GM19438 (cell line): ENCODE data around the gene INTS12.
"Not testable (repeated sequence)": the region's sequence is repeated elsewhere in the genome, so short reads cannot be mapped to it uniquely, and the experiment has no call there.

Source experiments
- ATAC-seq: cut with Tn5 transposase; IDR thresholded peaks from one replicate; pipeline ENCODE4 v1.9.1; 2021; ENCODE audit warnings: low read depth; ENCODE audit not compliant: unreplicated experiment

Gene INTS12, protein sequence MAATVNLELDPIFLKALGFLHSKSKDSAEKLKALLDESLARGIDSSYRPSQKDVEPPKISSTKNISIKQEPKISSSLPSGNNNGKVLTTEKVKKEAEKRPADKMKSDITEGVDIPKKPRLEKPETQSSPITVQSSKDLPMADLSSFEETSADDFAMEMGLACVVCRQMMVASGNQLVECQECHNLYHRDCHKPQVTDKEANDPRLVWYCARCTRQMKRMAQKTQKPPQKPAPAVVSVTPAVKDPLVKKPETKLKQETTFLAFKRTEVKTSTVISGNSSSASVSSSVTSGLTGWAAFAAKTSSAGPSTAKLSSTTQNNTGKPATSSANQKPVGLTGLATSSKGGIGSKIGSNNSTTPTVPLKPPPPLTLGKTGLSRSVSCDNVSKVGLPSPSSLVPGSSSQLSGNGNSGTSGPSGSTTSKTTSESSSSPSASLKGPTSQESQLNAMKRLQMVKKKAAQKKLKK

GRCh38 chr4:105708181-105709080 is at the start of gene INTS12, which contains the start of gene GSTCD:
TSS of gene INTS12 (minus strand) at chr4:105708689. CDS start at chr4:105700005, 8,684 bp downstream.
TSS of gene GSTCD (plus strand) at chr4:105708784. CDS start at chr4:105717614, 8,830 bp downstream.
- ATAC-seq, result peak; percentile 70

GRCh38 chr4:105755375-105755774 is 46.9 kb upstream of the INTS12 start:
- no peak for ATAC-seq

DNA sequence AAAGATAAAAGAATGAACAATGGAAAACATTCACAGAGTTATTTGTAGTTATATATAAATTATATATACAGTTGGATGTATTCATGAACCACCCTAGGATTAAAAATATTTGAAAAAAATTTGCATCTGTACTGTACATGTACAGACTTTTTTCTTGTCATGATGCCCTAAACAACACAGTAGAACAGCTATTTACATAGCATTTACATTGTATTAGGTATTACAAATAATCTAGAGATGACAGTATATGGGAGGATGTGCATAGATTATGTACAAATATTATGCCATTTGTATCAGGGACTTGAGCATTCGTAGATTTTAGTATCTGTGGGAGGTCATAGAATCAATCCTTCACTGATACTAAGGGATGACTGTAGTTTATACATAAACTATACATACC is 44.9 kb upstream of the INTS12 start:
- ATAC-seq, result no peak

DNA sequence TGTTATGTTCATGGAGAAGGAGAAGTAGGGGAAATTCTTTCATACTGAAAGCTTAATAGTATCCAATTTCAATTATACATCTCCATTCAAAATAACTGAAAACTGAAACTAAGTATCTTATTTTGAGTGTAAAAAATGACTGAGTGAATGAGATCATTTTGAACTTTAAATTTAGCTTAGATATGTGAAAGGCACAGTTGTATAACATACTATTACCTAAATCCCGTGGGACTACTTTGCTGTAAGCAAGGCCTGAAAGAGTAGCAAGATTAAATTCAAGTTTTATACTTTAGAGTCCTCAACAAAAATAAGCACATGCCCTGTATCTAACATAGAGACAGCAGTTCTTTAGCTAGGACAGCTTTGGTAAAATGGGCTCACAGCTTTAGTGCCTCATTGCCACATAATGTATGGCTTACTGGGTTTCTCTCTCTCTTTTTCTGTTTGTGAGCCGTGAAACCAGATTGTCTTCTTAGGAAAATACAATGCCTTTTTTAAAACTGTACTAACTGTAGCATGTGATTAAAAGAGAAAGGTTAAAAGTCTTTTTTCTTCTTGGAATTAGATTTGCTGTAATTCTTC is 43.3 kb upstream of the INTS12 start:
- no peak for ATAC-seq

GRCh38 chr4:105748222-105748621 is 39.7 kb upstream of the INTS12 start:
- ATAC-seq, result no peak

GRCh38 chr4:105741548-105741947 is 33.1 kb upstream of the INTS12 start:
- ATAC-seq, result no peak

DNA sequence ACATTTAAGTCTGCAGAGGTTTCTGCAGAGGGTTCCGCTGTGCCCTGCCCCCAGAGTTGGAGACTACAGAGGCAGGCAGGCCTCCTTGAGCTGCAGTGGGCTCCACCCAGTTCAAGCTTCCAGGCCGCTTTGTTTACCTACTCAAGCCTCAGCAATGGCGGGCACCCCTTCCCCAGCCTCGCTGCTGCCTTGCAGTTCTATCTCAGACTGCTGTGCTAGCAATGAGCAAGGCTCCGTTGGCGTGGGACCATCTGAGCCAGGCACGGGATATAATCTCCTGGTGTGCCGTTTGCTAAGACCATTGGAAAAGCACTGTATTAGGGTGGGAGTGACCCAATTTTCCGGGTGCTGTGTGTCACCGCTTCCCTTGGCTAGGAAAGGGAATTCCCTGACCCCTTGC is 26.7 kb upstream of the INTS12 start:
- ATAC-seq, result not testable (repeated sequence)

- not testable (repeated sequence) for ATAC-seq
Observed at GRCh38 chr4:105729895-105730294, 21.4 kb upstream of the INTS12 start.

DNA sequence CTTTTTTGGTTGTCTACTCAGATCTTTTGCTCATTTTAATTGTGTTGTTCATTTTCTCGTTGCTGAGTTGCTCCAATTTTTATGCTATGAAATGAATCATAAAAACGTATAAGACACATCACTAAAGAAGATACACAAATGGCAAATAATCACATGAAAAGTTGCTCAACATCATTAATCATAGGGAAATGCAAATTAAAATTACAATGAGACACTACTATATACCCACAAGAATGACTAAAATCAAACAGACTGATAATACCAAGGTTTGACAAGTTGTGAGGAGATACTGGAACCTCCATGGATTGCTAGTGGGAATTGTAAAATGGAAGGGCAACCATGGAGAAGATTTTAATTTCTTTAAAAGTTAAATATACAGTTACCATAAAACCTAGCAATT is 17.1 kb upstream of the INTS12 start:
- ATAC-seq, result no peak

GRCh38 chr4:105719204-105719603 is 10.7 kb upstream of the INTS12 start:
- no peak for ATAC-seq

DNA sequence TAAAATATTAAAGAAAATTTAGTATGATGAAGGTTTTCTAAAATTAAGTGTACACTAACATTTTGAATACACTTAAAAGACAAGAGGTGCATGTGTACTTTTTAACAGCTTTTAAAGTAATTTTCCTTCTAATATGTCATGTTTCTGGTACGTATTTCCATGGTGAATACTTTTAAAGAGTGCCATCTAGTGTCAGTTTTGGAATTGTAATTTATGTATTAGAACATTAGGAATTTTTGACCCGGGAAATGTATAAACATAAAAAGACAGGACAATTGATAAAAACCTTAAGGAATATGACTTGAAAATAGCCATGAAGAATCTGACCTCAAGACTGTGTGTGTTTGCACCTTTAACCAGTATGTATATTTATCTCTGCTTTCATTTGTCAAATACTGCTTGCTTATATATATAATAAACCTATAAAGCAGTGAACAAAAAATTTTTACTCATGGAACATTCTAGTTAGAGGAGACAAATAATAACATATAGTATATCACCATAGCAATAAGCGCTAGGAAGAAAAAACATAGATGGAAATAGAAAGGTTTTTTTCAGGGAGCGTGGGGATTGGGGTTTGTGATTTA is 7.3 kb upstream of the INTS12 start:
- no peak for ATAC-seq

- no peak for ATAC-seq
Observed at GRCh38 chr4:105714932-105715331, 6.4 kb upstream of the INTS12 start.

DNA sequence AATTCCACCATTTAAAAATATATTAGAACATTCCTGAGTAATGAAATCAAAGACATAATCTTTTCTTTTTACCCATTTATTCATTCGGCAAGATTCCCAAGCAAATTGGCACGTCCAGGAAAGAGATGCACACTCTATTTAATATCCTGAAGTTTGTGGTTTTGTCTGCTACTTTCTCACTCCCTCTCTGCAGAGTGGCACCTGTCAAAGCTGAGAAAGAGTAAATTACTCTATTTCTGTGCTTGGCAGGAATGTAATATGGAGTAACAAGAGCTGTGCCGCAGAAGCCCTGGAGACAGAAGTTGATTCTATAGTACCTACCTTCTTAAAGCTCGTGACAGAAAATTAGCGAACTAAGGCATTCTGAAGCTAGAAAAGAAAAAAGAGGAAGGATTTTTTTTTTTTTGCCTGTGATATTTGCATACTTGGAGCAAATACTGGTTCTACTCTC is 5.6 kb upstream of the INTS12 start:
- ATAC-seq, result peak; percentile 58

- ATAC-seq, result no peak
Observed at GRCh38 chr4:105712766-105713165, 4.3 kb upstream of the INTS12 start.

GRCh38 chr4:105710678-105711077 is 2.2 kb upstream of the INTS12 start:
- ATAC-seq, result no peak

DNA sequence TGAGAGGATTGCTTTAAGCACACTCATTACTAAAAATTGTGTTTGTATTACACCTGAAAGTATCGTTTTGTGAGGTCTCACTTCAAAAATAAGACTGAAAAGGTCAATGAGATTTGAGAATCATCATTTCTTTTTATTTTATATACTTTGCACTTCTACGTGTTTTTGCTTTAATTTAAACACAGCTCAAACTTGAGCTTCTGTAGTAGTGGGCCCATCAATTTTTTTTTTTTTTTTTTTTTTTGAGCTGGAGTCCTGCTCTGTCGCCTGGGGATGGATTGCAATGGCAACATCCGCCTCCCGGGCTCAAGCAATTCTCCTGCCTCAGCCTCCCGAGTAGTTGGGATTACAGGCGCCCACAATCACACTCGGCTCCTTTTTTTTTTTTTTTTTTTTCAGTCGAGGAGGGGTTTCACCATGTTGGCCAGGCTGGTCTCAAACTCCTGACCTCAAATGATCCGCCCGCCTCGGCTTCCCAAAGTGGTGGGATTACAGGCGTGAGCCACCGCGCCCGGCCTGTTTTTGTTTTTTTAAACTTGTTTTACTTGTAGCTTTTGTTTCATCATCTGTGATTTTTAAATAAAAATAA is 1.6 kb upstream of the INTS12 start:
- no peak for ATAC-seq

DNA sequence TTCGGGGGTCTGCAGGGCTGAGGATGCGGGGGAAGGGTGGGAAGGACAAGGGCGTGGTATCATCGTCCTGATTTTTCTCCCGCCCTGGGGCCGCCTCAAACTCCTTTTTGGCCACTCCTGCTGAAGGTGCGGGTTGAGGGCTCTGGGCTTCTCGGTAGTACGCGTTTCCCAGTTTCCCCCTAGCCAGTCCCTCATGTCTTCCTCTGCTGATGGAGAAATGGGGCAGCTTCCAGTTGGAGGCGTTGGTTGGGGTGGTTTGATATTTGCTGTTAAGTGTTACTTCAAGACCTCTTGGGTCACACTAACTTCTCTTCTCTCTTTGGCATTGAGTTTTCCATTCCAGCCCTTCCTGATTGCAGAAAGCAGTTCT is 577 bp upstream of the INTS12 start:
- ATAC-seq, result peak; percentile 36

DNA sequence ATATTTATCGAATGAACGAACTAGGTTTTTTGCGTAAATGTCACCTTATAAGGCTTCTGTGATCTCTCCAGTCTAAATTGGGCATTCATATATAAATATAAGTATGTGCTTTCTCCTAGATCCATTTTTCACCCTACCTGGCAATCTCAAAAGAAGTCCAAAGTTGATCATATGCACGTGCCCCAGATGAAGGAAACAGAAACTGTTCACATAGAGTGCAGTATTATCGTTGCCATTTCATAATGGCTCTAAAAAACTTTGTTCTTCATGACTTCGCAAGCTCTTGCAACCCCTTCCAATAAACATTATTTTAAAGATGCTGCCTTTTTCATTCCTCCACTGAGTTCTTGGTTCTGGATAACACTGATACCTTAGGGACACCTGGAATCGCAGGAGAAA is 708 bp downstream of the INTS12 start:
- ATAC-seq, result no peak

- no peak for ATAC-seq
Observed at GRCh38 chr4:105698607-105699006, 9.9 kb downstream of the INTS12 start.

DNA sequence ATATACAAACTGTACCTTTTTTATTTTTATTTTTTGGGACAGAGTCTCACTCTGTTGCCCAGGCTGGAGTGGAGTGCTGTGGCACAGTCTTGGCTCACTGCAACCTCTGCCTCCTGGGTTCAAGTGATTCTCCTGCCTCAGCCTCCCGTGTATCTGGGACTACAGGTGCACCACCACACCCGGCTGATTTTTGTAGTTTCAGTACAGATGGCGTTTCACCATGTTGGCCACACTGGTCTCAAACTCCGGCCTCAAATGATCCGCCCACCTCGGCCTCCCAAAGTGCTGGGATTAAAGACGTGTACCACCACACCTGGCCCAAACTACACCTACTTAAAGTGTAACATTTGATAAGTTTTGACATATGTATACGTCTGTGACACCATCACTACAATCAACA is 12.7 kb downstream of the INTS12 start:
- ATAC-seq, result not testable (repeated sequence)
